ENCODE data around the gene PTGER1. TPM values are rescaled to one million over a fixed set of nuclear protein-coding genes. Genes with fewer than 3 reads are reported as not detected.

Gene PTGER1
- total and polyA plus RNA-seq, 2 of the 13 experiments (the other 11 are each of a cell fraction or from before 2014, with no cell fraction given), result 0.13 TPM; not detected in 1

- DNase-seq (ENCODE audit: low spot score), result no peak
- in situ Hi-C loops (cut with HindIII; ENCODE audit: extremely low pct_ligation_motif_present, low pct_unique_long_range_greater_than_20kb), result no loop called here
- Histone ChIP-seq H3K4me2 (ENCODE audit: low read depth, low read length) (no peak overlapping the region), H3K9me3 (ENCODE audit: low read length) (no peaks in the 10 kb centered on the region), H3K27ac (ENCODE audit: extremely low read length, insufficient read depth, low read length) (no peak overlapping the region), H3K4me3 (replicated peaks in 1 of 3; ENCODE audit: insufficient read depth in 1 of 3, low read depth in 2 of 3, low read length in 3 of 3) (no peak overlapping the region), H3K79me2 (ENCODE audit: insufficient read depth, low read length) (peaks cover 11% of the 10 kb centered on the region), H3K9ac (ENCODE audit: insufficient read depth, low read depth, low read length) (no peak overlapping the region), H2AFZ (ENCODE audit: low read length) (no peak overlapping the region), H4K20me1 (ENCODE audit: insufficient read depth, low read length) (peaks cover 2% of the 10 kb centered on the region; the same call in 1 of the 2 replicates), H3K36me3 (replicated peaks in 1 of 2; ENCODE audit: control insufficient read depth in 1 of 2, insufficient read depth in 2 of 2, low read length in 2 of 2) (peaks cover 0 to 8% of the 10 kb centered on the region in 2 experiments; a peak in 3 of 5 replicates), H3K4me1 (ENCODE audit: insufficient read depth, low read length) (peaks cover 34% of the 10 kb centered on the region), H3K27me3 (ENCODE audit: control insufficient read depth in 1 of 2, insufficient read depth in 2 of 2, low read length in 2 of 2) (no peaks in the 10 kb centered on the region)
- TF ChIP-seq ZNF121 (CRISPR knock-in tag; IDR thresholded peaks at IDR 0.05) (peak; percentile 57; the same call in 1 of the 2 replicates), CBX2 (IDR thresholded peaks at IDR 0.05; ENCODE audit: low read depth, low read length) (no peak), CBX2 (CRISPR knock-in tag; IDR thresholded peaks at IDR 0.05; ENCODE audit: low read depth) (no peak), ZNF772 (CRISPR knock-in tag; IDR thresholded peaks at IDR 0.05) (no peak)
- no TSS peak for BruUV-seq (replicated peaks)
- CTCF ChIA-PET (ENCODE audit: low intra/inter-chr PET ratio, low total read pairs), result no interaction called here
- no peak for FAIRE-seq
- intact Hi-C loops (cut with micrococcal nuclease; ENCODE audit: unreplicated experiment), result no loop called here
- 96% methylated on average over 7 of the region's 7 CpGs for WGBS (ENCODE audit: low lambda C conversion rate)
- POLR2A ChIA-PET, result interaction anchor here (0.7 kb wide), 1 partner anchor 39 kb away, joined by 3 read pairs; no protein-coding TSS in a partner anchor
- ATAC-seq, result no peak
Measured at GRCh38 chr19:14437578-14438140, 37.5 kb downstream of the PTGER1 start.

- FAIRE-seq, result no peak
- DNase-seq (ENCODE audit: low spot score), result no peak
- Histone ChIP-seq H3K9me3 (ENCODE audit: low read length) (no peaks in the 10 kb centered on the region), H3K36me3 (replicated peaks in 1 of 2; ENCODE audit: control insufficient read depth in 1 of 2, insufficient read depth in 2 of 2, low read length in 2 of 2) (no peaks in the 10 kb centered on the region; a peak in 1 of 5 replicates), H3K4me1 (ENCODE audit: insufficient read depth, low read length) (peaks cover 42% of the 10 kb centered on the region), H3K27me3 (ENCODE audit: control insufficient read depth in 1 of 2, insufficient read depth in 2 of 2, low read length in 2 of 2) (no peaks in the 10 kb centered on the region), H3K4me2 (ENCODE audit: low read depth, low read length) (peak overlapping the region; percentile 91), H3K27ac (ENCODE audit: extremely low read length, insufficient read depth, low read length) (peak overlapping the region; percentile 25), H2AFZ (ENCODE audit: low read length) (no peak overlapping the region), H4K20me1 (ENCODE audit: insufficient read depth, low read length) (peaks cover 2% of the 10 kb centered on the region; the same call in 1 of the 2 replicates), H3K79me2 (ENCODE audit: insufficient read depth, low read length) (peaks cover 11% of the 10 kb centered on the region), H3K4me3 (replicated peaks in 1 of 3; ENCODE audit: insufficient read depth in 1 of 3, low read depth in 2 of 3, low read length in 3 of 3) (peak overlapping the region in 1 of 3 experiments; percentile 81; a peak in 1 of 6 replicates), H3K9ac (ENCODE audit: insufficient read depth, low read depth, low read length) (no peak overlapping the region)
- intact Hi-C loops (cut with micrococcal nuclease; ENCODE audit: unreplicated experiment) (no loop called here), in situ Hi-C loops (cut with HindIII; ENCODE audit: extremely low pct_ligation_motif_present, low pct_unique_long_range_greater_than_20kb) (no loop called here)
- BruUV-seq (replicated peaks), result no TSS peak
- WGBS (ENCODE audit: low lambda C conversion rate), result 92% methylated on average over 16 of the region's 17 CpGs
- POLR2A ChIA-PET, result interaction anchor here (1.7 kb wide), 1 partner anchor 255 kb away, joined by 3 read pairs; the partner anchor contains the start of gene ZNF333
- no peak for ATAC-seq
- CTCF ChIA-PET (ENCODE audit: low intra/inter-chr PET ratio, low total read pairs), result no interaction called here
- TF ChIP-seq ZBTB25 (CRISPR knock-in tag; IDR thresholded peaks at IDR 0.05) (no peak), PAX8 (CRISPR knock-in tag; IDR thresholded peaks at IDR 0.05; ENCODE audit: borderline replicate concordance) (0 out of 2 replicates have a peak, but pooled peaks have one; percentile 7), KLF13 (CRISPR knock-in tag; IDR thresholded peaks at IDR 0.05) (no peak), ZMYM3 (CRISPR knock-in tag; IDR thresholded peaks at IDR 0.05) (peak; percentile 91), PAXIP1 (CRISPR knock-in tag; conservative IDR thresholded peaks at IDR 0.05) (0 out of 2 replicates have a peak, but pooled peaks have one; percentile 11), ZNF768 (CRISPR knock-in tag; IDR thresholded peaks at IDR 0.05) (peak; percentile 100), POLR2AphosphoS2 (IDR thresholded peaks at IDR 0.05; ENCODE audit: low read depth, low read length) (no peak)
Measured at GRCh38 chr19:14435320-14436050, 39.7 kb downstream of the PTGER1 start.
